LNCaP clone FGC (cell line): ENCODE results near the gene LENG9.

Experiments used
- DNase-seq: peaks from one replicate; pipeline ENCODE4 v3.0.0-alpha.2; 2011; ENCODE audit warnings: low read depth
- H3K4me3 ChIP-seq: 2 replicates; pipeline ENCODE4 v1.5.1; 2011; ENCODE audit warnings: mild to moderate bottlenecking, low read depth, low read length, control low read depth
- CTCF ChIP-seq: IDR thresholded peaks from 2 replicates; pipeline ENCODE4 v1.5.1; 2012; ENCODE audit warnings: mild to moderate bottlenecking; ENCODE audit not compliant: control insufficient read depth, insufficient read depth; ENCODE audit errors: extremely low read depth

LENG9 gene

GRCh38 chr19:54431255-54431838 lies 32.2 kb downstream of the LENG9 start:
- H3K4me3 ChIP-seq, result peak overlapping the region; percentile 43
- TF ChIP-seq CTCF, result no peak
- peak; percentile 97 for DNase-seq

GRCh38 chr19:54430306-54431254 lies 33.0 kb downstream of the LENG9 start:
- peak overlapping the region; percentile 43 for H3K4me3 ChIP-seq
- DNase-seq, result peak; percentile 49
- TF ChIP-seq CTCF, result peak; percentile 45

GRCh38 chr19:54429545-54430227 lies 33.9 kb downstream of the LENG9 start:
- no peak for TF ChIP-seq CTCF
- no peak overlapping the region for H3K4me3 ChIP-seq
- DNase-seq, result no peak

- H3K4me3 ChIP-seq, result no peak overlapping the region
- no peak for TF ChIP-seq CTCF
- DNase-seq, result no peak
Measured at GRCh38 chr19:54429176-54429495, 34.4 kb downstream of the LENG9 start.

- no peak for TF ChIP-seq CTCF
- DNase-seq, result no peak
- H3K4me3 ChIP-seq, result no peak overlapping the region
Measured at GRCh38 chr19:54428323-54429175, 35.0 kb downstream of the LENG9 start.

- no peak overlapping the region for H3K4me3 ChIP-seq
- TF ChIP-seq CTCF, result no peak
- DNase-seq, result no peak
Measured at GRCh38 chr19:54427586-54427985, 36.0 kb downstream of the LENG9 start.
